GM21390 (cell line): ENCODE data around the gene POU3F1.

ENCODE experiments used
- ATAC-seq: cut with Tn5 transposase; IDR thresholded peaks from one replicate; pipeline ENCODE4 v1.9.1; 2021; ENCODE audit not compliant: unreplicated experiment

The POU3F1 gene

DNA sequence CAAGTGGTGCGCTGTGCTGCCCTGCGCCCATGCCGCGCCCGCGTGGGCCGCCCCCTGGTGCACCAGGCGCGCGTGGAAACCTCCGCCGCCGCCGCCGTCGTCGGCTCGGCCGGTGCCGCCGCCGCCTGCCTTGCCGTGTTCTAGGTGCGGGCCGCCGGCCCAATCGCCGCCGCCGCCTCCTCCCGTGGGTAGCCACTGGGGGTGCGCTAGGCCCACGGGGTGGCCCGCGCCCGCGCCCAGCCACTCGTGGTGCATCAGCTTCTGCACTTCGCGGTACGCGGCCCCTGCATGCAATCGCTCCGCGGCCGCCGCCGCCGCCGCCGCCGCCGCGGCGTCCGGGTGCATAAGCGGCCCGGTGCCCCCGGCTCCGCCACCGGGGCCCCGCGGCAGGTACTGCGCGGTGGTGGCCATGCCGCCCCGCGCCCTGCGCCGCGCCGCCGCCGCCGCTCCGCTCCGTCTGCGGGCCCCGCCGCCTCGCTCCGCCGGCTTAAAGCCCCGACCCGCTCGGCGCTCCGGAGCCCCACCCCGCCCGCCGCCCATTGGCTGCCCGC lies at the start of gene POU3F1:
Gene POU3F1 (minus strand): TSS at position 461 of the 551 bp plus-strand sequence. CDS start 50 bp downstream, at position 411.
- peak; percentile 7 for ATAC-seq

DNA sequence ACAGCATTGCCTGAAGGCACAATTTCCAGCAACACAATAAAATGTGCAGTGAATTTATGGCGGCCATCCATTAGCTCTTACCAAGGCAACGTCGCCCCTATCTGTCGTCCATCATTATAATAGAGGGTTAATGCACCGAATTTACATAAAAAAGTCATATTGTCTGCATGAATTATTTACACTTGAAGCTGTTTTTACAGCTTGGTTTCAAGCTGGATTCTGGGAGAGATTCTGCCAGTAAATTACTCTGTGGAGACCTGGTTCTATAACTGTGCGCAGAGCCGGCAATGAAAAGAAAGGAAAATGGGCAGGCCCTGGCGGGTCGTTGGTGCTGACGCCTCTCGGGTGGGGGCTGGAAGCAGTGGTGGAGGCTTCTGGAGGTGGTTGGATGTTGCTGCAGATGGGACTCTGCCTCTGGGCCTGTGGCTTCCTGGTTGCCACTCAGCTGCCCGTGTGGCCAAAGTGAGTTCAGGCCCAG lies 48.9 kb upstream of the POU3F1 start:
- no peak for ATAC-seq

DNA sequence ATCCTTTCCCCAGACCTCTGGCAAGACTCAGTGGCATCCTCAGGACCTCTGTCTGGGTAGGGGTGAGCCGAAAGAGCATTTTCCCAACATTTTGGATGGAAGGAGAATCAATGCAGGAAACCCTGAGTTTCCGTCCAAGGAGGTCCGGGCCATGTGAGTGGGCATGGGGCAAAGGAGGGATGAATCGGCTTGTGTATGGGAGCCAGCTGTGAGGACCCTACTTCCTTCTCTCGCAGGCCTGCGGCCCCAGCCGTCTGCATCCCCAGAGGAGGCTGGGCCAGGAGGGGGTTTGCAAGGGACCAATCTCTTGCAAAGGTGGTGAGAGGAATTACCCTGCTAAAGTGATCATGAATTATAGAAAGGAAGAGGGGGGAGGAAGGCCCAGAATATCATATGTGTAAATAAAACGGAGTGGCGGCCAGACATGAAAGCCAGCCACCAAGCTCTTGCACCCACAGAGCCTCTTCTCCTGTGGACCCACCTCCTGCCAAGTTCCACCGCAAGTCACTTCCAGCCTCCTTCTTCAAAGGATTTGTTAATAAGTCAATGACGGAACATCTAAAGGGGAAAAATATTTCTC lies 48.2 kb upstream of the POU3F1 start:
- ATAC-seq: no peak

DNA sequence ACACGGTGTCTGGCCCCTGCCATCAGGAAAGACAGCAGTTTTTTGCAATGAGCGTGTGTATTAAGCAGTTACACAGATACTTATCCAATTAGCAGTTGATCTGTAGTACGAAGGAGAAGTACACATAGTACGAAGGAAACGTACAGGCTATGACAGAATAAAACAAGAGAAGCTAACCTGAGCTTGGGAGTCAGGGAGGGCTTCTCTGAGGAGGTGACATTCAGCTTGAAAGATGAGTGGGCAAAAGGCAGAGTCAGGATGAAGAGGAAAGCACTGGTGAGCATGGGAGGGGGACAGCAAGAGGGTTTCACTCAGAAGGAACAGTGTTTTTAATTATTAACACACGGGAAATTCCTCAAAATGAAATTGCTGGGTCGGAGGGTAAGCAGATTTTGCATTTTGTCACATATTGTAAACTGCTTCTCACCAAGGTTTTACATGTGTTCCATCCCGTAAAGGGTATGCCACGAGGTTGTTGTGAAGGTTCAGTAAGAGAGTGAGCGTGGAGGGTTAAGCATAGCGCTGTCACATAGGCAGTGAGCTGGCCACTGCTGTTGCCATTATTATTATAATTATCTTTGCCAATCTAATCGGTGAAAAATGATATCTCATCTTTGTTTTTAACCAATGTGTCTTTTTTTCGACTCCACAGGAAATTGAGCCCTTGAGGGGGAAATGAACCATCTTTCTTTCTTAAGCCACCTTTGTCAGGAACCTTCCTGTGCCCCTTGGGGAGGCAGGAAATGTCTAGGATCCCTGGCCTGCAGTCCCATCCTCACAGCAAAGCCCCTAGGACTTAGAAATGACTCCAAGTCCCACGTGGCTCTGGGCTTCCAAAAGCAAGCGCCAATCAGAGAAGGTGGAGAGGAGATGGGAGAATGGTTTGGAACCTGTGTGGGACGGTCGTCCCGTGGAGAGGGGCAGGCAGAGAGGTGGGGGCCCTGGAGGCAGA lies 47.3 kb upstream of the POU3F1 start:
- ATAC-seq: no peak

DNA sequence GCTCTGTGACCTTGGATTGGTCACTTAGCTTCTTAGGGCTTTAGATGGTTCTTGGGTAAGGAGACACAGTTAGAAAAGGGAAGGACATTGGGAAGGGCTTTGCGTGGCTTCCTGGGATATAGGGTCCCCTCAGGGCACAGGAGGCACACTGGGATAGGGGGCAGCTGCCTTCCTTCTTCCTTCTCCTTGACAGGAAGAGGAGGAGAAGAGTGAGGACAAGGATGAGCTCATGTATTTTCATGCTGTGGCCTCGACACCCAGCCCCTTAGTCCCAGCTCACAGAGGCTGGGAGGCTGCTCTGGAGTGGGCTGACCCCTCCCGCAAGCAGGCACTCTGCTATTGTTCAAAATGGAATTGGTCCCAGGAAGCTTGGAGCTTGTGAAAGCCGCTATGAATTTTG lies 45.7 kb upstream of the POU3F1 start:
- no peak for ATAC-seq

DNA sequence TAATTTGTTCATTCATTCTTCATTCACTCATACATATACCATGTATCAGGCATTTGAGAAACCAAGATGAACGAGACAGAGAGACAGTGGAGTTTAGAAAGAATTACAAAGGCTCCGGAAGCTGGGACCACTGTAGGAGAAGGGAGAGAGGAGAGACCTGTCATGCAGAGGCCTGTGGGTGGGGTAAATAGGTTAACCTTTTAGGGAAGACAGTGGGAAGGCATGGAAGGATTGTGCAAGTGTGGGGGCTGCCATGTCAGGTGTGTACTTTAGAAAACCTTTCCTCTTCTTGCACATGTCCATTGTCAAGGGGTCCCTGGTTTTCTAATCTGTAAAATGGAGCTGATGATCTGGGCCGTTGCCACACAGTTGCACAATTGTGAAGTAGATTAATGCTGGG lies 44.2 kb upstream of the POU3F1 start:
- ATAC-seq: no peak

DNA sequence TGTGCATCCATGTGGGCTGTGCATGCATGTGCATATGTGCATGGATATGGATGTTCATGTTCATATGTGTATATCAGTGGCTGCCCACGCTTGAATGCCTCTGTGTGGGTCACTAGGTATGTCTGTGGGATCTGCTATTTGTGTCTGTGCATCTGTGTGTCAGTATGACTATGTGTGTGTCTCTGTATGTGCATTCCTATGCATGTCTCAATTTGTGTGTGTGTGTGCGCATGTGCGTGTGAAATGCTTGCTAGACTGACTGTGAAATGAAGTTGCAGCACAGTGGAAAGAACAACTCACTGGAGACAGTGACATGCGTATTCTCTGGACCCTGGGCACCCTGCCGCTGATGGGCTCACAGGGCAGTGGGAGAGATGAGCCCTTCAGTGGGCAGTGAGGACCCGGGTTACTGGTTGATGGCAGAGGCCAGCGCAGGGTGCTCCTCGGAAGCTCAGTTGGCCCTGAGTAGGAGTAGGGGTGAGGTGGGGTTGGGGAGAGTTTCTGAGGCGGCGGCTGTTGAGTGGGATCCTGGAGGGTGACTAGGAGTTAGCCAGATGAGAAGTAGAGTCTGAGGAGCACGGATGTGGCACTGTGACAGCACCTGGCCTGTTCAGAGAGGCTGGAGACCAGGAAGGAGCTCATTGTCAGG lies 43.2 kb upstream of the POU3F1 start:
- ATAC-seq: no peak

DNA sequence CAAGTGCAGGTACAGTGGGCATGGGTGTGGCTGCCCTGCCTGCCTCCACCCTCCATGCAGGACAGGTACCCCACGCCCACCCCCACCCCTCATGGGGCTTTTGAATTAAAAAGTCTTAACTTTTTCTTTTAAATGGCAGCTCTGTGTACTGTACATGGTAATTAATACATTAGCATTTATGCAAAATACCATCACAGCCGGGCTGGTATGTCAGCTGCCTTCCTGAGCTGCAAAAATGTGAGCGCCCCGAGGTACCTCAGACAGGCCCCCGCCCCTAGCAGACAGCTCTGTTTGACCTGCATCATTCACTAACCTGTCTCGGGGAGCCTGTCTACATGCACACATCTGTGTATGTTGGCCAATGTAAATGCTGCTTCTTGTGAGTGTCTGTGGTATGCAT lies 42.2 kb upstream of the POU3F1 start:
- ATAC-seq: no peak

DNA sequence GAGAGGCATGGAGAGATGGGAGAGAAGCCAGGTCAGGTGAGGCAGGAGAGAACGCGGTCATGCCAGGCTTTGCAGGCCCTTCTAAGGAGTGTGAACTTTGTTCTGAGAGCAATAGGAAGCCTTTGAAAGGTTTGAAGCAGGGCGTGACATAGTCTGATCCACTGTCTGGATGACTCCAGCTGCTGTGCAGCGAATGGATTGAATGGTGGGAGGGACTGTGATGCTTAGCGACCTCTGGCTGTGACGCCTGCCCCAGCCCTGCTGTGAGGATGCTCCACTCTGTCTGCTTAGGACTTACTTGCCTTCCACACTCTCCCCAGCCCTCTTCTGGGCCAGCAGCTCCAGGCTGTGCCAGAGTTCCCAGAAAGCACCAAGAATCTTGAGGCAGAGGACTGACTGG lies 41.8 kb upstream of the POU3F1 start:
- no peak for ATAC-seq

DNA sequence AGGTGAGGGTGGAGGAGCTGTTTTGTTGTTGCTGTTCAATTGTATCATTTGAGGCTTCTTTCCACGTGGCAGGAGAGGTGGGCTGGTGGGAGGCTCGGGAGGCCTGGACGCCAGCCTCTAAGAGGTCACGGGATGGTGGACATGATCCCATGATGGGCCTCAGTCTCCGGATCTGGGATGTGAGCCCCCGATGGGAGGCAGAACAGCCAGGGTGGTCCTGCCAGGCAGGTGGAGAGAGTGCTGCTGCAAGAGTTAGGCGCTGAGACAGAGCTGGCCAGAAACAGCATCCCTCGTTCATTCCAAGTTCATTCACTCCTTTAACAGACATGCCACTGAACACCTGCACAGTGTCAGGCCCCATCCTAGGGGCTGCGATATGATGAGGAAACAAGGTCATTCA lies 41.1 kb upstream of the POU3F1 start:
- no peak for ATAC-seq

DNA sequence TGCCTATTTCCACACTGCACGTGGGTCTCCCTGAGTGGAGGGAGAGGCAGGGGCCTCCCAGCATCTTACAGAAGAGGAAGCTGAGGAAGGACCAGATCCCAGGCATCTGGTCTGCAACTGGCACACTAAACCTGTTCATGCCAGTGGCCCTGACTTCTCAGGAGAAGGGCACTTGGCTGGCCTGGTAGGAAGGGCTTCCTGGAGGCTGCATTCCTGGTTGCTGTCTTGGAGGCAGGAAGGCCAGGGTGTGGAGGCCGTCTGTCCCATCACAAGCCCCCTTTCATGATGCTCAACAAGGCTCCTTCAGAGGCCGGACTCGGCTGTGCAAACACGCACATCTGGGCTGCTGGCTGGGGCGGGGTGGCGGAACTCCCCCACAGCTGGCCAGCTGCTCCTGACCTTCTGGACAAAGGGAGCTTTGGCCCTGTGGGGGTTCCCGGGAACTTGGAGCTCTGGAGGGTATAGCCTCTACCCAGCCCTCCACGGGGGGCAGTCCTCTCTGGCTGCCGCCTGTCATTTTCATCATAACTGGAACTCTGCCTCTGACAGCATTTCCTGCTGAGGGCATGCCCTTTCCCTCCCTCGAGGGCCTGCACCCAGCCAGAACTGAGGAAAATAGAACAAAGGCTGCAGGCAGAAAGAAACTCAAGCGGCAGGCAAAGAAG lies 39.2 kb upstream of the POU3F1 start:
- no peak for ATAC-seq

DNA sequence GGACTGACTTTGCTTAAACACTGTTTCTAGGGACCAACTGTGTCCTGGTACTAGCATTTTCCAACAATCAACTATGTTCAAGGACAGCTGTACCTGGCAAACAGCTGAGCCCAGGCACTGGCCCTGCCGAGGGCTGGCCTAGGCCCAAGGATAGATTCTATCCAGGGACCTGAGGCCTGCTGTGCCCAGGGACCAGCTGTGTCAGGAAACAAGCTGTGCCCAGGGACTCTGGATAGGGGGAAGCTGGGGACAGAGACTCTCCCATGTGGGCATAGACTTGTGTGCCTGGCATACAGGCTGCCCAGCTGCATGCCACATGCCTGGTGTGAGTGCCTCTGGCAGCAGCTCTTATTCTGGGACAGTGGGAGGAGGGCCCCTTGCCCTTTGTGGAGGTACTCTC lies 38.1 kb upstream of the POU3F1 start:
- ATAC-seq: no peak

DNA sequence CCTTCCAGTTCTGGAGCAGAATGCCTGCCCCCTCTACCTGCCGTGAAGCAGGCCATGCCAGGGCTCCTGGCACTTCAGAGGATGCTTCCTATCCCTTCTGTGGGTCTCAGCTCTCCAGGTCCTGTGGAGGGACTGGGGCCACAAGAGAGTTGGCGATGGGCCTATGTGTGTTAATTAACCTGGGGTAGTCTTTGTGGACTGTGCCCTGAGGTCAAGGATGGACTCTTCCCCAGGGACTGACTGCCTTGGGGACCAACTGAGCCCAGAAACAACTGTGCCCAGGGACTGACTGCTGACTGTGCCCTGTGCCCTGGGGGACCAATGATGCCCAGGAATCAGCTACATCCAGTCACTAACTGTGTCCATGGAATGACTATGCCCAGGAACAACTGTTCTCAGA lies 37.5 kb upstream of the POU3F1 start:
- ATAC-seq: no peak

DNA sequence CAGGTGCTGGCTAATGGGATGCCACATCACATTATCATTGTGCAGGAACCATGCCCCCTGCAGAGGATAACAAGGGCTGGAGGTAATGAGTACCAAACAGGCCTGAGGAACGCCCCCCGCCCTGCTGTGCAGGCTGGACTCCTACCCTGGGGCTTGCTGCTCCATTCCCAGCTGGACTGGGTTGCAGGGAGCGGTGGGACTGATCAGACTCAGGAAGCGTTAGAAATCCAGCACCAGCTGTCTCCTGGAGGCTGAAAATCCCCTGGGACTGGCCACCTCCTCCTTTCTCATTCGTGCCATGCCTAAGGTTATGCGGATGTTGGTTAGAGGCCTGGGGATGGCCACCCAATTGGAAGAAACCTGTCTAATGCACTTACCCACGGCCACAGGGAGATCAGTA lies 36.9 kb upstream of the POU3F1 start:
- no peak for ATAC-seq

DNA sequence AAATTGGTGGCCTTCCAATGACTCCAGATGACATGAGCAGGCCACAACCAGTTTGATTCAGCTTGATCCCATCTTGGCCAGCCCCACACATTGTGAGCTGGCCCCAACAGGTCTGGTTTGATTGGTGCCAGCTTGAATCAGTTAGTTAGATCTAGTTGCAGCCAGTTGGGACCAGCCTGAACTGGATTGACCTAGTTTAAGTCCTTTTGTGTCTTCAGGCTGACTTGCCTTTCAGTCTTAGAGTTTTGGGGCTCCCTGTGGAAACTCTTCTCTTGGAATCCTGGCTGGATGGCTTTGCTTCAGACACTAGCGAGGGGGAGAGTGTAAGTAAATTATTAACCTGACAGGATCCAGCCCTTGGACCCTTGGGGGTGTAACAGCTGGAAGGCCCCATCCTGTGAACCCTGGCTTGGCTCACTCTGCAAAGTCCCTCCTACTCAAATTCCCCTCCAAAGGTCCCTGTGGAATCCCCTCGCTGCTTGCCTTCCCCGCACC lies 36.2 kb upstream of the POU3F1 start:
- ATAC-seq: no peak

DNA sequence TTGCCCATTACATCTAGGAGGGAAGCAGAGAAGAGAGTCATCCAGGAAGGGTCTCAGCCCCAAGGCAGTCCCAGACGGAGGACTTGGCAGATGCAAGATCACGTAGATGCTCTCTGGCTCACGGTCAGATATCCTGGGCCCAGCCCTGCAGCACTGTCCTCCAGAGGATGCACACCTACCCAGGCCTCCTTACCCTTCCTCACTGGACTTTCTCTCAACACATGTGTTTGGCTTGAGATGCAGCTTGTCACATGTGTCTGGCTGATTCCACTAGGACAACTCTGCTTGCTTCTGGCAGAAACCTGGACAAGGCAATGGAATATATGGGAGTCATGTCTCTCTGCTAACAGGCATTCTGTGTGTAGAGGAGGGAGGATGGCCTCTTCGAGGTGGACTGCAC lies 32.4 kb upstream of the POU3F1 start:
- no peak for ATAC-seq

DNA sequence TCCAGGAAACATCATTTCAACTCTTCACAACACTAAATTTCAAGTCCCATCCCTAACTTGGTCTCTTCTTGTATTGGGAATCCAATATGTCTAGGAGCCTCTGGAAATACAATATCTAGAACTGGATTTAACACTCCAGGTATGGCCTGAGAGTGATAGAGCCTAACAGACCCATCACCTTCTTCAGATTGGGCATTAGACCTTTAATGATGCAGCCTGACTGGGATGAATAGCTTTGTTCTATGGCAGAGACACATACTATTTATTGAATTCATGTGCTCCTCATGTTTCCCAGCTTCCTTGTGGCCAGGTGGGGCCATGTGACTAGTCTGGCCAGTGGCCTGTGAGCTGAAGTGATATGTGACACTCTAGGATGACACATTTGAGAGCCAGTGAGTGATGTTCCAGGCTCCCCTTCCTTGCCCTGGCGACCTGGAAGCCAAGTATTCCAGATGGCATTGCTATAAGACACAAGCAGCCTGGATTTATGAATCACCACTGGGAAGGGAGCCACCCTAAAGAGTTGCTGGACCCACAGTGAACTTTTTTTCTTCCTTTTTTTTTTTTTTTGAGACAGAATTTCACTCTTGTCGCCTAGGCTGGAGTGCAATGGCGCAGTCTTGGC lies 31.0 kb upstream of the POU3F1 start:
- no peak for ATAC-seq

DNA sequence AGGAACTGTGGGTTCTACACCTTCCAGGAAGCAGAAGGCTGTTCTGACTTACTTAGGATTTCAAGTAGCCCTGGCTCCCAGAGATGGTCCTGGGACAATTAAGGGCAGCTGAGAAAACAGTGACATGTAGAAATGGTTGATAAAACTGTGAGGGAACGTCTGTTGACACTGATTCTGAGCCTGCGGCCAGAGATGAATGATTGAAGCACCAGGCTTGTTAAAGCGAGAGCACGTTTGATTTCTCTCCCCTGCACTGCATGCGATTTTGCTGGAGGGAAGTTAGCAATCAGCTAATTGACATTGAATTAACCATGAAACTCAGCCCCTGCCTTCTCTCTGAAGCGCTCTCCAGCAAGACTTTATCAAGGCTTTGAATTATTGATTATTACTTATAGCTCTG lies 29.9 kb upstream of the POU3F1 start:
- no peak for ATAC-seq

DNA sequence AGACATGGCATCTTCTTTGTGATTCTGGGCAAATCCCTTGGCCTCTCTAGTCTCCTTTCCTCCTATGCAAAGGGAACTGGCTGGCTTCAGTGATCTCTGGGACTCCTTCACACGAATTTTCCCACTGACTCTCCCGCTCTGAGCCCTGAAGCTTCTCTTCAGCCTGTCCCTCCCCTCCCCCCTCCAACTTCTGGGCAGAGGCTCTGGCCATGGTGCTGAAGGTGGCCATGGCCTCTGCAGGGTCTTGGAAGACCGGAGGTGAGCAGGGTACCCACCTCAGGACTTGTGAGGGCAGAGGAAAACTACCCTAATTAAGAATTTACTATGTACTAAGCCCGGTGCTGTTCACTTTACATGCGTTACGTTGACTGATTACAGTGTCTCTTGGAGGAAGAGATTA lies 29.4 kb upstream of the POU3F1 start:
- ATAC-seq: no peak

DNA sequence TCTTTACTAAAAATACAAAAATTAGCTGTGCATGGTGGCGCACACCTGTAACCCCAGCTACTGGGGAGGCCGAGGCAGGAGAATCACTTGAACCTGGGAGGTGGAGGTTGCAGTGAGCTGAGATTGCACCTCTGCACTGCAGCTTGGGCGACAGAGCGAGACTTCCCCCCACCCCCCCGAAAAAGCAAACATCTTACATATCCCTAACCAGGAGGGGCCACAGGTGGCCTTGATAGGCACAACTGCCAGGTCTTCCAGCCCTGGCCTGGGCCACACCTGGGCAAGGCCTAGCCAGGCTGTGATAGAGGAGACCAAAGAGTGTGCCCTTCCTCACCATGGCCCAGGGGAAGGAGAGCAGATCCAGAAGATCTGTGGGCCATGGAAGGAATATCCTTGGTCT lies 28.6 kb upstream of the POU3F1 start:
- ATAC-seq: no peak

DNA sequence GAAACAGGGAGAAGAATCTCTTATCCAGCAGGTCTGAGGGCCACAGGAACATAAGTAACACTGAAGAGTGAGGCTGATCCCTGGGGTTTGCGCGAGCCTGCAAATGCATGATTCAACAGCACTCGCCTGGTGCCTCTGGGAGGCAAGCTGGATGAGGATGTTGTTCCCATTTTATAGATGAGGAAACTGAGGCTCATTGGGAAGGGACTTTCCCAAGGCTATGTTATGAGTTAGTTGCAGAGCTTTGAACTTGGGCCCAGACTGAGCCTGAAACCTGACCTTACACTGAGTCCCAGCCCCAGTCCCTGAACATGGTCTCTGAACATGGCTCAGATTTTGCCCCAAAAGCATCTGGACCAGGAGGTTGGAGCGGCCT lies 27.7 kb upstream of the POU3F1 start:
- ATAC-seq: no peak
